Activated CD4-positive, alpha-beta T cell treated with anti-CD3 and anti-CD28 coated beads, Interleukin-2, amount 50 U/mL, for 24 hours (primary cell): ENCODE data around the gene HAND1.
A peak's percentile ranks its signal among the peaks of the same experiment; 100 is the strongest.

Experiments
- DNase-seq, 2 donors: peaks; one replicate each; pipeline ENCODE4 v3.0.0-alpha.2; 2020; ENCODE audit warnings: low read depth in 1 of 2, low spot score in 1 of 2

The HAND1 gene

DNA sequence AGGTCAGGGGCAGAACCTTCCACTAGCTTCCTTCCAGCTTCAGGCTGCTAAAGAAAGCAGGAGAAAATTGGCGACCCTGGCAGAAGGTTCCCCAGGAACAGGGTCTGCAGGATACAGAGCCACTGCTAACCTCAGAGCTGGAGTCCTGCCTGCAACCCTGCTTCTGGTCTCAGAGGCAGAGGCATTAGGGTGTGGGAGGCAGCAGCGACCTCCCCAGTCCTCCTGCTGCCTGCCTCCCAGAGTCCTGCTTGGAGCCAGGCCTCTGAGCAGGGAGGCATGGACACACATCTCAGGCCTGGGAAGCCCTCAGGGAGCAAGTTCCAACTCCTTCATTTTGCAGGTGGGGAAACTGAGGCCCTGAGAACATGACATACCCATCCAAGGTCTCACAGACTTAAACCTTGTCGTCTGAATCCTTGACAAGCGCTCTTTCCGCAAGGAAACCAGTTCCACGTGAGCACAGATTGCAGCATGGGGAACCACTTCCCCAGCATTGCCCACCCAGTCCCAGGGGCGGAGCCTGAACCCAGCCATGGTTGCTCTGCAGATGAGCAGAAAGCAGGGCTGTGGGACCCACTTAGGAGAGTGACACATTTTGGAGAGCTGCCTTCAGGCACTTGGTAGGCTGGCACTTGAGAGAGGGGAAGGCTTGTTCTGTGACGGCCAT is 28.2 kb upstream of the HAND1 start:
- no peak for DNase-seq

DNA sequence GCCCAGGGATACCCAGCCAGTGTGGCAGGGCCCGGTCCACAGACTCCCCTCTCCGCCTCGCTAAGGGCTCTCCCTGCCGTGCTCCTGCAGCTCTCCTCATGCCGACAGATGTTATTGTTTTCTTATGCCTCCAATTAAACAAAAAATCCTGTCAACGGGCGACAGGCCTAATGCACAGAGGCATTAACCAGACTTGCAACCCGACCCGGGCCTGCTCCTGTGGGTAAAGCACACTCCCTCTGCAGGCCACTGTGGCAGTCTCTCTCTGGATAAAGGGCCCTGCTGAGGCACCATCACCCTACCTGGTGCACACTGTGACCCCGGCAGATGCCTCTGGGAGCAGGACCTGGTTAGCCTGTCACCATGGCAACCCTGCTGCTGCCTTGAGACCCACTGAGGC is 27.5 kb upstream of the HAND1 start:
- no peak for DNase-seq

DNA sequence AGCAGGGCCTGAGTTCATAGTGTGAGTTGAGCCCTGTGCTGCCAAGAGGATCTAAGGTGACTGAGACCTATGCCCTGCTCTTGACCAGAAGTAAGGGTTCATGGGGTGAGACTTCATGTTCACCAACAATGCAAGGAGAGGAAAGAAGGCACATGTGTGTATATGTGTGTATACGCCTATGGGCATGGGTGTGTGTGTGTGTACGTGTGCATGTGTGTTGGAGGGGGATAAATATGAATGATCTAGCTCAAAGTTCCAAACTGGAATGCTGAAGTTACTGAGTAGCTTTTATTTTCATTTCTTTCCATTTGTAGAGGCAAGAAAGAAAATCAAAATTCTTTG is 25.6 kb upstream of the HAND1 start:
- no peak for DNase-seq

DNA sequence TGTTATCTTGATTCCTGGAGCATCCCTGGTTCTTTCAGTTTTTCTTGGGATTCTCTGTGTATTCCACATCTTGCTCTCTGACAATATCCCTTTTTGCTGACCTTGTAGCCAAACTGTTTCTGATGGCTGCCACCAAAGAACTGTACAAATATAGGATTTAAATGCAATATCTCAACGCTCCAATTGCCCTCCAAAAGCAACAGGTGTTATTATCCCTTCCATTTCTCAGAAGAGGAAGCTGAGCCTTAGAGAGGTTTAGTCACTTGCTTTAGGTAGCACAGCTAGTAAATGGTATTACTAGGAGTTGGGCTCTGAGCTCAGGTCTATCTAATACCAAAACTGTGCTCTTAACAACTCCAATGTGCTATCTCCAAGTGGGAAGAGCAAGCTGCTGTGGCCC is 24.2 kb upstream of the HAND1 start:
- no peak for DNase-seq

- DNase-seq, result no peak
Observed at GRCh38 chr5:154501566-154501965, 23.5 kb upstream of the HAND1 start.

DNA sequence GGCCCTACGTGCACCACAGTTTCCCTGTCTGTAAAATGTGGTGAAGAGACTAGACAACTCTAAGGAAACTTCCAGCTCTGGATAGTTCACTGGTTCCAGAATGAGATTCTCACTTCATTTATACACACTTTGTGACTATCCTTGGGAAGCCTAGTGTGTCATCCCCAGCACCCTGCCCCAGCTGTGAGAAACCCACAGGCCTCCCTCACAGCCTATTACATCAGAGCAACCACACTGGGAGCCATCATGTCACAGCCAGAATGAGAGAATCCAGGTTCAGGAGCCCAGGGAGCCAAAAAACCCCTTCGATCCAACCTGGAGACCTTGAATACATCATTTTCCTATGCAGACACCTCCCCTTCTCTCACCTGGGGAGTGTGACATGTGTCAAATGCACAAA is 21.0 kb upstream of the HAND1 start:
- DNase-seq, result no peak

GRCh38 chr5:154498591-154498990 is 20.6 kb upstream of the HAND1 start:
- DNase-seq, result no peak

- no peak for DNase-seq
Observed at GRCh38 chr5:154494036-154494435, 16.0 kb upstream of the HAND1 start.

- DNase-seq, result no peak
Observed at GRCh38 chr5:154493274-154493673, 15.2 kb upstream of the HAND1 start.

GRCh38 chr5:154491941-154492340 is 13.9 kb upstream of the HAND1 start:
- DNase-seq, result no peak

- DNase-seq, result peak in 1 of 2 donors; percentile 59
Observed at GRCh38 chr5:154487541-154487940, 9.5 kb upstream of the HAND1 start.

GRCh38 chr5:154486427-154486866 is 8.4 kb upstream of the HAND1 start:
- DNase-seq, result no peak

- no peak for DNase-seq
Observed at GRCh38 chr5:154485850-154486426, 7.9 kb upstream of the HAND1 start.

DNA sequence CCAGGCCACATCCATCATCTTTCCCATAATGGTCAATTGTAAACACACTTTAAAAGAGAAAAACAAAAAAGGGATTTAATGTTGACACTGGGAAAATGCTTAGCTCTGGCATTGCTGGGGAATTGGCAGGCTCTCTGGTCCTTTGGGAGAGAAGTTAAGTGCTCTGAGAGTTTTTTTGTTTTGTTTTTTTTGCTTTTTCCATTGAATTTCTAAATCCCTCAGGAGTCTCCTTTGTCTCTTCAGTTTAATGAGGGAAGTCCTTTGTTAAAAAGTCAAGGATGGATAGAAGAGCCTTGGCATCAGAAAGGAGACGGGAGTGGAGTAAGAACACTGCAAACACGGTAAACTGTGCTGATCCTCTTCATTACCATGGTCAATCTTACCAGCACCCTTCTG is 7.1 kb upstream of the HAND1 start:
- no peak for DNase-seq

DNA sequence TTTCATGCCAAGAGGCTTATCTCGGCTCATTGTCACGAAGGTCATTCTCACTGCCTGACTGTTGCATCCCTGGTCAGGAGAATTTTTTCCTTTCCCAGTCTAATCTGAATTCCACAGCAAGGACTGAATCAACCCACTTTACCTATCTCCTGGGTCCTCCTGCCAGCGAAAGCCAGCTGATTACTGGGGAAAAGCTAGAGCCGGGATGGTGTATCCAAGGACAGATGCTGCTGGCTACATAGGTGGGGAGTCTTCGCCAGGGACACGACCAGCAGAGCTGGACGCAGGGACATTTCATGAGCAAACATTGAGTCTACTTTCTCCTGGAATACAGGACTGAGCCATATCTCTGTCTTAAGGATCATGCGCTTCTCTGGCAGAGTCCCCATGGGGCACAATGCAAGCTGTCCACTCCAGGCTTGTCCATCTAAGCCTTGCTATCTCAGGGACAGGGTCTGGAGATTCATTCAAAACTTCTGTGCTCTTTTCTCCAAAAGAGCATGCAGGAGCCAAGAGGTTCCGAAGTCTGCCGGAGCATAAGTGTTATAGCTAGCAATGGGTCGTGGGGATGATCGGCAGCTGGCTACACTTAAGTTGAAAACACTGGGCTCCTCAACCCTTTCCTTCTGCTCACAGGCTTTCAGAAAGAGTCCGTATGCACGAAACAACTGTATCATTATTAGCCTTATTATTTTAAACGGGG is 6.5 kb upstream of the HAND1 start:
- DNase-seq, result no peak

GRCh38 chr5:154483654-154484392 is 5.8 kb upstream of the HAND1 start:
- no peak for DNase-seq

- no peak for DNase-seq
Observed at GRCh38 chr5:154482528-154483449, 4.8 kb upstream of the HAND1 start.

- no peak for DNase-seq
Observed at GRCh38 chr5:154481584-154482381, 3.8 kb upstream of the HAND1 start.

DNA sequence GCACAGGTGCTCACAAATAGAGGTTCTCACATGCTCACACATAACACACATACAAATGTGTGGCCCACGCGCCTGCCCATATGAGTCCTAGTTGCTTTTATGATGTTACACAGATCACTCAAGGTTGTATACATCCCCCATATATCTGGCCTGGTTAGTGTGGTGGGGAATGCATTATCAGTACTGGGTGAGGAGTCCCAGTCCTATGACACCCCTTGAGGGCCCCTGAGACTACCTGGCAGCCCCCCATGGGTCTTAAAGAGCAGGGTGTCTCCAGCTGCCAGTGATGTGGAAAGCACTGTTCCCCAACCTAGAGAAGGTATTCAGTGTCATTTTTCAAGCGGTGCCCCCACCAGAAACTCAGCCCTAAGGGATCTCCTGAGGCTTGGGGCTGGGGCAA is 2.8 kb upstream of the HAND1 start:
- DNase-seq, result no peak
